Prostate gland (tissue), 2 donors: Measurements from ENCODE around the gene VCAN.

Experiments used
- CTCF ChIP-seq, 4 experiments: fragments of 200-600 bp in 2 of 4; fragments of 450-650 bp in 2 of 4; sonication (generic) in 2 of 4; IDR thresholded peaks; 1 replicate in 3 of 4; 2 replicates in 1 of 4; pipeline ENCODE4 v1.5.1; 2016 to 2019; ENCODE audit warnings: antibody characterized with exemption in 4 of 4, mild to moderate bottlenecking in 2 of 4, moderate library complexity in 2 of 4
- POLR2A ChIP-seq: fragments of 450-650 bp; IDR thresholded peaks from one replicate; pipeline ENCODE4 v1.6.1; 2016; ENCODE audit warnings: antibody characterized with exemption, mild to moderate bottlenecking
- POLR2AphosphoS5 ChIP-seq: sonication (generic); formaldehyde crosslinking; IDR thresholded peaks from one replicate; pipeline ENCODE4 v1.6.1; 2017; ENCODE audit warnings: antibody characterized with exemption

GRCh38 chr5:83450183-83450966 lies 21.2 kb upstream of the VCAN start:
- TF ChIP-seq CTCF (IDR thresholded peaks at IDR 0.05): no peak
- no peak for TF ChIP-seq POLR2AphosphoS5
- no peak for TF ChIP-seq POLR2A
